Measurements from ENCODE around the gene PSENEN. TPM values are rescaled to one million over a fixed set of nuclear protein-coding genes. Genes with fewer than 3 reads are reported as not detected.

The PSENEN gene
- total RNA-seq, 1 donor from 2014 or later, result 59.7 TPM

DNA sequence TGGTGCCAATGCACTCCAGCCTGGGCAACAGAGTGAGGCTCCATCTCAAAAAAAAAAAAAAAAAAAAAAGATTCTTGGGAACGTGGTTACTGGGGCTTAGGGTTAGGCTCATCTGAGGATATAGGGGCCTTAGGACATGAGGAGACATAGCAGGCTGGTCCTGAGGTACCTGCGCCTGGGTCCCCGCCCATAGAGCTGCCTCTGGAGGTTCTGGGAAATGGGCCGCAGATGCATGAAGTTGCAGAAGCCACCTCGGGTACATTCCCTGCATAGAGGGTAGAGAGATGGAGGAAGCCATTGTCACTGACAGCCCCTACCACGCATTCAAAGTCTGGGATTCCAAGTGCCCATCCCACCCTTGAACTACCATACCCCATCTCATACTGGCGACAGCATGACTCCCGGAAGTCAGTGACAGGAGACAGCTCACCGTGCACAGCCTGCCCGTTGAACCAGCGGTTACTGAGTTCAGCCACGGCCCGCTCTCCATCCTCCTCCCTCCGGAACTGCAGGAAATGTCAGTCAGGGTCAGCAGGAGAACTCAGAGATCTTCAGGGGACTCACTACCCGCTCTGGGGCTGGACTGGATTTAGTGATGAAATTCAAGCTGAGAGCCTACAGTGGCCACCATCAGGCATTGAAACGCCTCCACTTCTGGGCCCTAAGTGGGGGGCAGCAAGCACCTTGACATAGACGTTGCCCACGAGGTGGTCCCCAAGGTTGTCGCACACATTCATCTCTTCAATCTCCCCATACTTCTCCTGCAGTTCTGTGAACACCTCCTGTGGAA is 1.6 kb upstream of the PSENEN start:
- TF ChIP-seq, protein P1, sequence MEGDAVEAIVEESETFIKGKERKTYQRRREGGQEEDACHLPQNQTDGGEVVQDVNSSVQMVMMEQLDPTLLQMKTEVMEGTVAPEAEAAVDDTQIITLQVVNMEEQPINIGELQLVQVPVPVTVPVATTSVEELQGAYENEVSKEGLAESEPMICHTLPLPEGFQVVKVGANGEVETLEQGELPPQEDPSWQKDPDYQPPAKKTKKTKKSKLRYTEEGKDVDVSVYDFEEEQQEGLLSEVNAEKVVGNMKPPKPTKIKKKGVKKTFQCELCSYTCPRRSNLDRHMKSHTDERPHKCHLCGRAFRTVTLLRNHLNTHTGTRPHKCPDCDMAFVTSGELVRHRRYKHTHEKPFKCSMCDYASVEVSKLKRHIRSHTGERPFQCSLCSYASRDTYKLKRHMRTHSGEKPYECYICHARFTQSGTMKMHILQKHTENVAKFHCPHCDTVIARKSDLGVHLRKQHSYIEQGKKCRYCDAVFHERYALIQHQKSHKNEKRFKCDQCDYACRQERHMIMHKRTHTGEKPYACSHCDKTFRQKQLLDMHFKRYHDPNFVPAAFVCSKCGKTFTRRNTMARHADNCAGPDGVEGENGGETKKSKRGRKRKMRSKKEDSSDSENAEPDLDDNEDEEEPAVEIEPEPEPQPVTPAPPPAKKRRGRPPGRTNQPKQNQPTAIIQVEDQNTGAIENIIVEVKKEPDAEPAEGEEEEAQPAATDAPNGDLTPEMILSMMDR (IDR thresholded peaks at IDR 0.05; ENCODE audit: insufficient read depth, low read length, poor library complexity, severe bottlenecking), result no peak
- no peak overlapping the region for H3K4me3 ChIP-seq (ENCODE audit: low read depth, low read length)
- H3K27me3 ChIP-seq (ENCODE audit: control insufficient read depth, insufficient read depth, low read length), result no peaks in the 10 kb centered on the region
- H3K36me3 ChIP-seq (ENCODE audit: control insufficient read depth, insufficient read depth, low read length), result no peaks in the 10 kb centered on the region
- no peak for DNase-seq (ENCODE audit: low read depth)

DNA sequence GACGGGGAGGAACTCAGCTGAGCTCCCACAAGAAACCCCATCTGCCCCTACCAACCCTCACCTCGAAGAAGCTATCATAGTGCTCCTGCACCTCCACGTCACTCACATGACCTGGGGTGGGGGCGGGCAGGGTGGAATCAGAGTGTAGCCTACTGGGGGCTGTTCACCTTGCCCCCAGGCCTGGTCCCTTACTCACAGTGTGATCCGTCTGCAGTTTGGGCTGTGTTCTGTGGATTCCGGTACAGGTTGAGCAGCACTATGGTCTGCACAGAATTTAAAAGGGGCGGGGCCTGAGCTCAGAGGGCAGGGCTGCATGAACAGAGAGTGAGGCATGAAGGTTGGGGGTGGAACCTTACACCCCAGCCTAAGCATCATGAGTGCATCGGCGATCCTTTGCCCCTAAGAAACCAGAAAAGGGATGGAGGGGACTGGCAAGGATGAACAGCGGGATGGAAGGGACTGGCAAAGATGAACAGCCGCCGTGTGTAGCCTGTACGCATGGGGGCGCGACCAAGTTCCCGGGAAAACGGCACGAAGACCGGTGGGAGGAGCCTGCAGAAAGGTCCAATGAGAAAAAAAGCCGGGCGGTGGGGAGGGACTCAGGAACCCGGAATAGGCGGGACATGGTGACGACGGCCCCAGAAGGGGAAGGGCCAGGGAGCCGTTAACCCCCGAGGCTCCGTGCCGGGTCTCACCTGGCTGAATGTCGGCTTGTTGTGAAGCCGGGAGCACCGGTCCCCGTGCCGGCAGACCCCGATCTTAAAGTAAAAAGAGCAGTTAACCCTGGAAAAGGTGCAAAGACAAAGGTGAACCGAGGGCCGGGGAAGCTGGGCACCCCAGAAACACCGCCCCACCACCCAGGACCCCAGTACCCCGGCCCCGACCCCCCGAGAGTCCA is 772 bp upstream of the PSENEN start:
- peak; percentile 85 for DNase-seq (ENCODE audit: low read depth)
- Histone ChIP-seq H3K4me3 (ENCODE audit: low read depth, low read length) (peak overlapping the region; percentile 67), H3K27me3 (ENCODE audit: control insufficient read depth, insufficient read depth, low read length) (no peaks in the 10 kb centered on the region), H3K36me3 (ENCODE audit: control insufficient read depth, insufficient read depth, low read length) (no peaks in the 10 kb centered on the region)
- TF ChIP-seq, protein P1 (IDR thresholded peaks at IDR 0.05; ENCODE audit: insufficient read depth, low read length, poor library complexity, severe bottlenecking), result peak; percentile 47

DNA sequence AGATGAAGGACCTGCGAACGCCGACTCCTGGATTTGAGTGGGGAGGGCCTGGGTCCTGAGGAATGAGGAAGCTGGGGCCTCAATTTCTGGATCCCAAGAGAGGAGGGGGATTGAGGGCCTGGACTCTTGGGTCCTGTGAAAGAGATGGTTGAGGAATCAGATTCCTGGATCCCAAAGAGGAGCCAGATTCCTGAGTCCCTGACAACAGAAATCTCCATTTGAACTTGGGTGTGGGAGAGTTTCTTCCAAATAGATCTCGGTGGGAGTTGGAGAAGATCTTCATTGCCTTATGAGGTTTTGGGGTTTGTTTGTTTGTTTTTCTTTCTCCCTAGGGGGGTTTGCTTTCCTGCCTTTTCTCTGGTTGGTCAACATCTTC is 624 bp downstream of the PSENEN start:
- no peaks in the 10 kb centered on the region for H3K36me3 ChIP-seq (ENCODE audit: control insufficient read depth, insufficient read depth, low read length)
- H3K4me3 ChIP-seq (ENCODE audit: low read depth, low read length), result peak overlapping the region; percentile 67
- TF ChIP-seq, protein P1 (IDR thresholded peaks at IDR 0.05; ENCODE audit: insufficient read depth, low read length, poor library complexity, severe bottlenecking), result no peak
- DNase-seq (ENCODE audit: low read depth), result no peak
- H3K27me3 ChIP-seq (ENCODE audit: control insufficient read depth, insufficient read depth, low read length), result no peaks in the 10 kb centered on the region

DNA sequence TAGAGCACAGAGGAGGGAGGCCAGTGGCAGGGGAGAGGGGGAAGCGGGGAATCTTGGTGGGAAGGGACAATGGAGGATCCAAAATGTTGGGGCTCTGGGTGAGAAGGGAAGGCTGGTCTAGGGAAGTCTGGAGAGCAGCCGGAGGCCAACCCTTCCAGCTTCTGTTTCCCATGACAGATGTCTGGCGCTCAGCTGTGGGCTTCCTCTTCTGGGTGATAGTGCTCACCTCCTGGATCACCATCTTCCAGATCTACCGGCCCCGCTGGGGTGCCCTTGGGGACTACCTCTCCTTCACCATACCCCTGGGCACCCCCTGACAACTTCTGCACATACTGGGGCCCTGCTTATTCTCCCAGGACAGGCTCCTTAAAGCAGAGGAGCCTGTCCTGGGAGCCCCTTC is 1.1 kb downstream of the PSENEN start:
- TF ChIP-seq, protein P1 (IDR thresholded peaks at IDR 0.05; ENCODE audit: insufficient read depth, low read length, poor library complexity, severe bottlenecking), result no peak
- H3K4me3 ChIP-seq (ENCODE audit: low read depth, low read length), result no peak overlapping the region
- no peaks in the 10 kb centered on the region for H3K36me3 ChIP-seq (ENCODE audit: control insufficient read depth, insufficient read depth, low read length)
- no peak for DNase-seq (ENCODE audit: low read depth)
- no peaks in the 10 kb centered on the region for H3K27me3 ChIP-seq (ENCODE audit: control insufficient read depth, insufficient read depth, low read length)

DNA sequence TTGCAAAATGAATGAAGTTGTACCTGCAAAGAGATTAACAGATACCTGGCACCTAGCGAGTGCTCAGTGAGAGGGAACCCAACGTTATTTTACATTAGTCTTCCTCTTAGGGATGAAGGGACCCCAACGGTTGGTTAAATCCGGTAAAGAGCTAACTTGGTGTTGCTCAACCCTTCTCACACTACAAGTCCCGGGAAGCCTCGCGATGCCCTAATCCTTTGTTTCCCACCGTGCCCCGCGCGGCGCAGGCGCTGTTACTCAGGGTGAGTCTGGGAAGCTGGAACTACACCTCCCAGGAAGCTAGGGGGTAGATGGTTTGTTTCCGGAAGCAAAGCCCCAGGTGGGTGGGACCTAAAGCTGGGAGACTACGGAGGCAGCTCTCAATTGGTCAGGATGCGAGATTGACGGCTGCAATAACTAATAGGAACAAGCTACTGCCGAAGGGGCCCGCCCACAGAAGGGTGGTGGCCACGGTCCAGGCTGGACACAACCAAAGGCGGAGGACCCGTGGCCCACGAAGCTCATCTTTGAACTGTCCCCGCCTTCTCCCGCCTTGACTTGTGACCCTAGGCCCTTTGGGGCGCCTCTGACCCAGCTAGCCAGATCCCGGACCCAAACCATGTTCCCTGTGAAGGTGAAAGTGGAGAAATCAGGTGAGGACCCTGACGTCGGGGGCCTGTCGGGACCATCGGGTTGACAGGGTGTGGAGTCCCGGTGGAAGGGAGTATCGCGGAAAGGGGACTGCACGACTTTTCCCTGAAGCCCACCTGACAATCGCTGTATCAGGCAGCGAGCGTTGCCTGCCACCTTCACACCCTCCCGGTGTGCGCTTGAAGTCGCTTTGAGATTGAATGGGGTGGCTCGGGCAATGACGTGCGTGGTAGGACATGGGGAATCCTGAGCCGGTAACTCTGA is 2.9 kb downstream of the PSENEN start, which contains the start of gene LIN37:
Gene LIN37, plus strand, starts transcription at position 471 of the 915 bp plus-strand sequence. Its CDS starts 149 bp downstream, at position 620.
- Histone ChIP-seq H3K4me3 (ENCODE audit: low read depth, low read length) (peak within 1 kb of the TSS; percentile 89), H3K27me3 (ENCODE audit: control insufficient read depth, insufficient read depth, low read length) (no peaks in the 10 kb centered on the region), H3K36me3 (ENCODE audit: control insufficient read depth, insufficient read depth, low read length) (no peaks in the 10 kb centered on the region)
- TF ChIP-seq, protein P1 (IDR thresholded peaks at IDR 0.05; ENCODE audit: insufficient read depth, low read length, poor library complexity, severe bottlenecking), result no peak
- DNase-seq (ENCODE audit: low read depth), result peak; percentile 96
